Left forelimb (tissue), 1 donor: Measurements from ENCODE around the gene TMEM232.
"Not testable (repeated sequence)": the region's sequence is repeated elsewhere in the genome, so short reads cannot be mapped to it uniquely, and the experiment has no call there.

Source experiments
- DNase-seq: peaks from one replicate; pipeline ENCODE4 v3.0.0-alpha.2; 2018; ENCODE audit warnings: low spot score

TMEM232 gene

DNA sequence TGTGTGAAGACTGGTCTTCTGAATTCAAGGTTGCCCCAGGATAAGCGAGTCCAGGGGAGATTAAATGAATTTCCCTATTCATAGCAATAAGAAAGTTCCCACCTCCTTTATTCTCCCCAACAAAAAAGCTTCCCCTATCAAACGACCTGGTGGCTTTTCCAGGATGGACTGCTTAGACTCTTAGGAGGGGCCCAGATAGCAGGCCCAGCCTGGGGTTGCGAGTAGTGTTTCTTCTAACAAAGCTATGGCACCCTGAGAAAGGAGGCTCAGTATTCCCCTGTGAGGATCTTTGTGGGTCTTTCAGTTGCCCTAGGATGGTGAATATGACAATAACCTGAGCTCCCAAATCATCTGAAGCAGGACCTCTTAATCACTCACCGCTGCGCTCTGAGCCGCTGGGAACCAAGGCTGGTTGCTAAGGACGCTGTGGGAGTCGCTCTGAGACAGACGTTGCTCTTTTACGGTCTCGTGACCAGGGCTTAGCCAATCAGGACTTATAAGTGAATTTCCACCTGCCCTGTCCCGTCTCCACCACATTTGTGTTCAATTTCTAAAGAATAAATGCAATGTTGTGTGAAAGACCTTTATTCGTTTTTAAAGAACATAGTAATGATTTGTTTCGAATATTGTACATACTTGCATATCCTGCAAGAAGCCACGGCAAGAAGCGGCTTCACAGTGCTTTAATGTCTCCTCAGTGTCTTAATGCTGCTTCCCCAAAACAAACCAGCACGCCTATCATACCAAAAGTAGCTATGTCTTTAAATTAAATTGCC, at the start of gene TMEM232:
TMEM232 (minus strand) TSS at position 423 of the 776 bp plus-strand sequence. CDS start 59,319 bp downstream, outside the sequence.
- no peak for DNase-seq

DNA sequence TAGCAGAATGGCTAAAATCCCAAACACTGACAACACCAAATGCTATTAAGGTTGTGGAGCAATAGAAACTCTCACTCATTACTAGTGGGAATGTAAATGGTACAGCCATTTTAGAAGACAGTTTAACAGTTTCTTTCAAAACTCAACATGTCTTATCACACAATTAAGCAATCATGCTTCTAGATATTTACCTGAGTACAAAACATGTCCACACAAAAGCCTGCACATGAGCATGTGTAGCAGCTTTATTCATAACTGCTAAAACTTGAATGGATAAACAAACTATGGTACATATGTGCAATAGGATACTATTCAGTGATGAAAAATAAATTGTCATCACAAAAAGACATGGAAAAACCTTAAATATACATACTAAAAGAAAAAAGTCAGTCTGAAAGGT, 43.8 kb upstream of the TMEM232 start:
- DNase-seq, result no peak

DNA sequence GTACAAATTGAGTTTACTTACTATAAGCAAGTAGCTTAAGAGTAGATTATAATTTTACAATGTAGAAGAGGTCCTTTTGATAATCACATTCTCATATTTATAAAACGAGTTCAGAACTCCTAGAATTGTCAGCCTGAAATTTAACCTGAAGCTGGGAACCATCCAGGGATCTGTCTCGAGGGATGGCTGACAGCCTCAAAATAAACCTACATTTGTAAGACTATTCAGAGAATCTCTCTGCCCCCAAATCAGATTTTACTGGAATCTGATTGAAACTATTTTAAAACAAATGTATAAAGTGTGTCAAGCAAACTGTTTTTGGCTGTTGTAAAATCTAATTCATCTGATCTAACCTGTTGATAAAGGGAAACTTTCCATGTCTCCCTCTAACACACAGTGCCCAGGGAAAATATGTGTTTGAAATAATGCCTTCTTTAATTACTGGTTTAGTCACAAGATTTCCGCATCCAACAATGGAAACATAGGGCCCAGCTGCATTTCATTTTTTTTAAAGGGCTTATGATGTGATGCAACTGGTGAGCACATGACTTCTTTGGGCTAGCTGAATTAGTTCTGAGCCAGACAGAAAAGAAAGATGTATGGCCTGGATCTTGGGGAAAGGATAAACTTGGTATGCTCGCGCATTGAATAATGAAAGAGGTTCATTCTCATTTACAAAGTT, 42.7 kb upstream of the TMEM232 start:
- DNase-seq, result no peak

DNA sequence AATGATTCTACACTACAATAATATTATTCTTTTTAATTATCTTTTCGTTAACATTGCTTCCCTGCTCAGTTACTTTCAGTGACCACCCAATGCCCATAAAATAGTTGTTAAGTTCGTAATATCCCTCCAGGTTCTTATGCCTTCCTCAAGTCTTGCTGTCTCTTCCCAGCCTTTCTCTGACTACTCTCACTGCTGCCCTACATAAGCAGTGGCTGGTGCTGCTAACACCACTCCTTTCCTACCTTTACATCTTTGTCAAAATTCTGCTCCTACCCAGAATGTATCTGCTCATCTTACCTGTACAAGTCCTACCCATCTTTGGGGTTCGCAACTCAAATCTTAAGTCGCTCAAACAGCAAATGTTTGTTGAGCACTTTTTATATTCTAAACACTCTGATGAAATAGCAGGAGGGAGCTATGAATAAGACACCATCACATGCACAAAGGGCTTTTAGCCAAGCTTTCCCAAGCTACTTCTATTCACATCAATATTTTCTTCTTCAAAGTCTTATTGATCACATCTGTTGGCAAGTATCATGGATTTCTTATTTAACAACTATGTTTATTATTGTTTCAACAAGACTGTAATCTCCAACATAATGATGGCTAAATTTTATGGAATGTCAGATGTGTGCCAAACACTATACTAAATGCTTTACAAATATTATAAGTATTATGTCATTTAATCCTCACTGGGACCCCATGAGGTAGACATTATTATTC, 41.8 kb upstream of the TMEM232 start:
- DNase-seq, result no peak

DNA sequence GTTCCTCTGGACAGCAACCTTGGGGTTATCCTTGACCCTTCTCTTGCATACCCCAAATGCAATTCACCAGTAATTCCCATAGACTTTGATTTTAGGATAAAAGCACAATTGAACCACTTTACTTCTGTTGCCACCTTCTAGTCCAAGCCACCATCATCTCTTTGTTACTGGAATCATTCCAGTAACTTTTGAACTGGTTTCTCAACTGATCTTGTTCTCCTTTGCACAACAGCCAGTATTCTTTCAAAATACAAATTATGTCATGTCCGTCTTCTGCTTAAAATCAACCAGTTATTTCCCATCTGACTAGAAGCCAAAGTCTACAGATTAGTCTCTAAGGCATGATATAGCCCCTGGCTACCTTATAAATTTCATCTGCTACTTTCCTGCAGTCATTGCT, 33.7 kb upstream of the TMEM232 start:
- DNase-seq, result no peak

DNA sequence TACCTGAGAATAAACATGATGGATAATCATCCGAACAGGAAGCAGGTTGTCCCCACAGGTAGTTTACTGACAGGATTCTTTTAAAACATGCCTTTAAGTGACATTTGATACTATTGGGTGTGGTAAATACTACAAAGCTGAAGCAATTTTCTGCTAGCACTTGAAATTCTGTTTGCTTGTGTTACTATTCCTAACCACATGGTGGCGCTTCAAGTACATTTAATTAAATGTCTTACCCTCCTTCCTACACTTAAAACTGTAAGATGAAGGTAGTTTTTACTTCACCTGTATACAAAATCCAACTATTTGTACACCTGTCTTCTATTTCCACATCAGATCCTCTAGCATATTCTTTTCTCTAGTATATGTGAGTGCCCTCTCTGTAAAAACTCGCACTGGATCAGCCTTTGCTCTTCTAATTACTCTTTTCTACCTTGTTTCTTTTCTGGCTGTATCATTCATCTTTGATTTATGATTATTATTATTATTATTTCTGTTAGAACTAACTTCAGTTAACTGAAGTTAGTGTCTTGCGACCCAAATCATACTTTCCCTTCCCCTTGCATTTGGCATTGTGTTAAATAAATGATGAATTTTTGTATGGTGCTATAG, 30.8 kb upstream of the TMEM232 start:
- DNase-seq, result no peak

DNA sequence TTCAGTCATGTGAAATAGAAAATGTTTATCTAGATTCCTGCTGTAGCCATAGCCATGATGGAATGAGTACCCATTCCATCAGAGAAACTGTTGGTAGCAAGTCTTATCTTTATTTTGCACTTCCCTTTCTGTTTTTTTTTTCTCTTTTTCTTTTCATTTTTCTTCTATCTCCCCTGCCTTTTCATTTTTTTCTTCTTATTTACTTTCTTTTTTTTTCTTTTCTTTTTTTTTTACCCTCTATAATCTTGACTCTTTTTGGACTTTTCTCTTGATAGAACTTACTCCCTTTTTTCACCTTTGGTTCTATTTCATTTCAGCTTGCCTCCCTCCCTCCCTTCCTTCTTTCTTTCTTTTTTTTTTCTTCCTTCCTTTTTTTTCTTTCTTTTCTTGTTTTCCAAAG, 27.7 kb upstream of the TMEM232 start:
- no peak for DNase-seq

DNA sequence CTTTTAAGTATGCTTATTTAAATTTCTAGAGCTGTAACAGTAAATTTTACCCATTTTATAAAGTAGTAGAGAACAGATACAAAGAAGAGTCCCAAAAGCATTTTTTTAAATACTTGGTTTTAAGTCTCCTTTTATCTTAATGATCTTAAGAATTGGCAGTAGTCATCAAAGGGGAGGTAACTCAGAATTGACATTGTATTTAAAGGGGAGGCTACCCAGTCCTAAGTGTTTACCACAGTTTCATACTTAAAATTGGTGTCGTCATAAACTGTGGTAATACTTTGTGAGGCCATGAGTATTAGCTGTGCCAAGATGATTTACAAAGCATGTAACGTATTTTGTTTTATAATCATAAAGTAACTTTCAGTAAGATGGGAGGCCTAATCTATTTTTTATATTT, 27.1 kb upstream of the TMEM232 start:
- no peak for DNase-seq

DNA sequence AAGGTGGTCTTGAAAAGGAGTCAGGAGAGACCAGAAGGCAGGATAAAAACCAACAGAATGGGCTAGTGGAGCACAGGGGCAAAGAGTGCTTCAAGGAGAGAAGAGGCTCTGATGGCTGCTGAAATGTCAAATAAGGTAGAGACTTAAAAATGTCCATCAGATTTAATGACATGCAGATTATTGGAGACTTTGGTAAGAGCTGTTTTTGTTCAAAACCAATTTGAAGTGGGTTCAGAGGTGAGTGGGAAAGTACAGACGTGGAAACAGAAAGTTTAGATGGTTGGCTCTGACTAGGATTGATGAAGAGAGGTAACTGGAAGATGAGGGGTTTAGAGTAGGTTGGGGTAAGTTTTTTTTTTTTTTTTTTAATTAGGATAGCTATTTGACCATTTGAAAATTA, 26.5 kb upstream of the TMEM232 start:
- no peak for DNase-seq

DNA sequence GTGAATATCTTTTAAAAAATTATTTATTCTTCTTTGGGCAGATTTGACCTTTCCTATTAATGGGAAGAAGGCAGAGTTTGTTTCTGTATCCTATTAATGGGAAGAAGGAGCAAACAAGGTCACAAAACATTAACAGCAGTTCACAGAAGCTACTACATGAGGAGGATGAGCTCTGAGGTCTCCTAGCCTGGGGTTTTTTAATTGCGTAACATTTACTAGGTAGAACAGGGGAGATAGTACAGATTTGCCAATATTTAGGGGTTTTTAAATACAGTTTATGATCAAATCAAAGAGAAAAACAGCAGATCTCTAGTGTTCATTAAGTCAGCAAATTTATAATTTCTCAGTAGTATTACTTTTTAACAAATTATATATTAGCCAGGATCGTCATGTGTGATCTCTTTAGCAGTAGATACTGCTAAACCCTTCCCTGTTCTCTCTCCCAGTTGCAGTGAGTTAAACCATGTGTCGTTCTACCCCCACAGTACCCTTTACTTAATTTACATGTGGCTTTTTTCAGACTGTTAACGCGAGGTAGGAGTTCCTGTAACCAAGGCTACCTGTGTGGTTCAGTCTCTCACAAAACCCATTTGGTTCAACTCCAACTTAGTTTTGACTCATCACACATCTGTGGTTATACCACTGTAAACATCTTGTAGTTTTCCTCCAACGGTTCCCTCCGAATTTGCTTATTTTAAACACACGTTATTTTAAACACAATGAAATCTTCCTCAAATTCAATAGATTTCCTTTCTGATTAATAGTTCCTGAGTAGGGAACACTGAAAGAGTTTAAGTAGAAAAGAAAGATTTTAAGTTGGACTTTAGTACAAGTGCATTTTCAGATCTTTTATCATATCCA, 25.7 kb upstream of the TMEM232 start:
- DNase-seq, result no peak

DNA sequence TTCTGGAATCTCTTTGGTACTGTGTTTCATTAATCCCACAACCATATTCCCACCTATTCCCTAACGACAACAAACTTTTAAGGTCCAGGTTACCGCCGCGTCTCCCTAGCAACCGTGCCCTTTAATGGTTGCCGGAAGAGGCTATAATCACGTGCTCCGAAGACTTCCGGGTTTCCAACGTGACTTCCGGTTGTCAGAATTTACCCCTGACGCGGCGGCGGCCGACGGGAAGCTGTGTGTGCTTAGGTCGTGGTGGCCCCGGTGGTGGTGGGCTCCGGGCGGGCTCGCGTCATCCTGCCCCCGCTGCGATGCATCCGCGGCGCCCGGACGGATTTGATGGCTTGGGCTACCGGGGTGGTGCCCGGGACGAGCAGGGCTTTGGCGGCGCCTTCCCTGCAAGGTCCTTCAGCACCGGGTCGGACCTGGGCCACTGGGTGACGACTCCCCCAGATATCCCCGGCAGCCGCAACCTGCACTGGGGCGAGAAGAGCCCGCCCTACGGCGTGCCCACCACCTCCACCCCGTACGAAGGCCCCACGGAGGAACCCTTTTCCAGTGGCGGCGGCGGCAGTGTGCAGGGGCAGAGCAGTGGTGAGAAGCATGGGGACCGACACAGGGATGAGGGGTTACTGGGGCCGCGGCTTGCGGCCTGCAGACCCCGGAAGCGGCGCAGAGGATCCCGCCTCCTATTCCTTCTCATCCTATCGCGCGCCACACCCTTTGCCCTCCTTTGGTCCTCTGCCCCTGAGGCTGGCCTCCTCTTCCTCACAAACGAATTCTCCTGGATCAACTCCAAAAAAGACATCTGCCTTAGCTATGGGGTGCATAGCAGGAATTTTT, 12.6 kb upstream of the TMEM232 start, which contains the start of gene SLC25A46:
SLC25A46 (plus strand) TSS at position 196 of the 840 bp plus-strand sequence; CDS start at position 309, 113 bp downstream.
- peak; percentile 91 for DNase-seq

DNA sequence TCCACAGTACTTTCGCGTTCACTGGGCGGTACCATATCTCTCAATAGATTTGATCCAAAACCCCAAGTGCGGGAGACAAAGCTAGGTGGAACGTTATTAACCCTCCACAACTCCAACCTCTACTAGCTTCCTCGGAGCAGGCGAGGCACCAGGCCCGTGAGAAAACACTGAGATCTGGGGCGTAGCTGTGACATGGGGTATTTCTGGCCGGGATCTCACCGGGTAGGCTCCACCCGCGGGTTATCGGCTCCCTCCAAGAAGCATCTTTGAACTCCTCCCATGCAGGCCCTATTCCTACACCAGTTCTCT, 12.0 kb upstream of the TMEM232 start:
- no peak for DNase-seq

DNA sequence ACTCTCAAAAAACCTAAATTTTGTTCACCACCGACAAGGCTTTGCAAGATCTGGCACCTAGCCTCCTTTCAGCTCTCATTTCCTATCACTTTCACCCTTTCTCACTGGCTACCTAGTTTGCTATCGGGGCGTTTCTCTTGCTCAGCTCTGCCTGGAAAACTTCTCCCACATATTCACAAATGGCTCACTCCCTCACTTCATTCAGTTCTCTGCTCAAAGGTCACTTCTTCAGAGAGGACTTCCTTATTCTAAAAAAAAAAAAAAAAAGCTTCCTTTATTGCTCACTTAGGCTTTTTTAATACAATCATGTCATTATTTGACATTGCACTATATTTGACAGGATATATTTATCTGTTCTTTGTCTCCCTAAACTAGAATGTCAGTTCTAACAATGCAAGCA, 10.3 kb upstream of the TMEM232 start:
- no peak for DNase-seq

DNA sequence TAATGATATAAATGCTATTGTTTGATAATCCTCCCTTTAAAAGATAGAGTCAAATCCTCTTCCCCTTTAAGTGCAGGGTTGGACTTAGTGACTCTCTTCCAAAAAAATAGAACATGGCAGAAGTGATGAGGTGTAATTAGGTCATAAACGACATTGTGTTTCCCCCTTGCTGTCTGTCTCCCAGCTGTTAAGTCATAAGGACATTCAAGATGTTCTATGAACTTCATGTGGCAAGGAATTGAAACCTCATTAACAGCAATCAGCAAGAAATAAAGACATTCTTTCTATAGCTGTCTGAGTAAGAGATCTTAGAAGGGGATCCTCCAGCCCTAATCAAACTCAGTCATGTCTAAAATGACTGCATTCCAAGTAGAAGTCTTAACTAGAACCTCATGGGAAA, 9.1 kb upstream of the TMEM232 start:
- DNase-seq, result no peak

DNA sequence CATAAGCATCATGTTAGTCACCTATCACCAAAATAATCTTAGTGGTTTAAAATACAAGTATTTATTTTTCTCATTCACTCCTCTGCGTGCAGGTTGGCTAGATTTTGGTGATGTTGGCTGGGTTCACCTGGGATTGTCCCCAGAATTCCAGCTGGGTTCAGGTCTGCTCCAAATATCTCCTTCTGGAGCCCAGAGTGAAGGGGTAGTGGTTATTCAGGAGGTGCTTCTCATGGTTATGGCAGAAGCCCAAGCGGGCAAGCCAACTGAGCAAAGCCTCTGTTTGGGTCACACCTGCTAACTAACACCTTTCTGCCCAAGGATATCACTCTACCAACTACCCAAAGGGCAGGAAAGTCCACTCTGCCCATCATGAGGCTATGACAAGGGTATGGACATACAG, 7.6 kb upstream of the TMEM232 start:
- DNase-seq, result no peak

DNA sequence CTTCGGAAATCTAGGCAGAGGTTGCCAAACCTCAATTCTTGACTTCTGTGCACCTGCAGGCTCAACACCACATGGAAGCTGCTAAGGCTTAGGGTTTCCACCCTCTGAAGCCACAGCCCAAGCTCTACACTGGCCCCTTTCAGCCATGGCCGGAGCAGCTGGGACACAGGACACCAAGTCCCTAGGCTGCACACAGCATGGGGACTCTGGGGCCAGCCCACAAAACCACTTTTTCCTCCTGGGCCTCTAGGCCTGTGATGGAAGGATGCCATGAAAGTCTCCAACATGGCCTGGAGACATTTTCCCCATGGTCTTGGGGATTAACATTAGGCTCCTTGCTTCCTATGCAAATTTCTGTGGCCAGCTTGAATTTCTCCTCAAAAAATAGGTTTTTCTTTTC, 5.0 kb upstream of the TMEM232 start:
- not testable (repeated sequence) for DNase-seq

DNA sequence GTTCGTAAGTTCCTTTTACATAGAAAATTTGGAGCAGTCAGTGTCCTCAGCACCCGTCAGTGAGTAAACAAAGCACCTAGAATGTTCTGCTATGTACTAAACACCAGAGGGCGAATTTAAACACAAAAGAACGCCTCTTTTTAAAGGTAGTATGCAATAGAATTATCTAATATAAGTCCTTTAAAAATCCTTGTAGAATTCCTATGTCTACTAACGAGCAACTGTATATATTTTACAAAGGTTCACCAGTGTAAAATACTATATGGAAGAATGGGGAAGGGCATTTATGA, 499 bp upstream of the TMEM232 start:
- DNase-seq, result no peak

DNA sequence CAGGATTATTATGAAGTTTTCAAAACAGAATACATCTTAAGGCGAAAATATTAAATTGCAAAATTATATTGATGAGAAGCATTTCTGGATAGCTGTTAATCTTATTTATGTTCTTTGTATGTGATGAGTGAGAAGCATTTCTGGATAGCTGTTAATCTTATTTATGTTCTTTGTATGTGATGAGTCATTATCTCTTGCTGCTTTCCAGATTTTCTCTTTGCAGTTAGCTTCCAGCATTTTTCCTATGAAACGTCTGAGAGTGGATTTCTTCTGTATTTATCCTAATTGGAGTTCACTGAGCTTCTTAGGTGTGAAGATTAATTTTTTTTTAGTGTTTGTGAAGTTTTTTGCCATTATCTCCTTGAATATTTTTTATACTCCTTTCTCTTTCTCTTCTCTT, 8.2 kb downstream of the TMEM232 start:
- no peak for DNase-seq

DNA sequence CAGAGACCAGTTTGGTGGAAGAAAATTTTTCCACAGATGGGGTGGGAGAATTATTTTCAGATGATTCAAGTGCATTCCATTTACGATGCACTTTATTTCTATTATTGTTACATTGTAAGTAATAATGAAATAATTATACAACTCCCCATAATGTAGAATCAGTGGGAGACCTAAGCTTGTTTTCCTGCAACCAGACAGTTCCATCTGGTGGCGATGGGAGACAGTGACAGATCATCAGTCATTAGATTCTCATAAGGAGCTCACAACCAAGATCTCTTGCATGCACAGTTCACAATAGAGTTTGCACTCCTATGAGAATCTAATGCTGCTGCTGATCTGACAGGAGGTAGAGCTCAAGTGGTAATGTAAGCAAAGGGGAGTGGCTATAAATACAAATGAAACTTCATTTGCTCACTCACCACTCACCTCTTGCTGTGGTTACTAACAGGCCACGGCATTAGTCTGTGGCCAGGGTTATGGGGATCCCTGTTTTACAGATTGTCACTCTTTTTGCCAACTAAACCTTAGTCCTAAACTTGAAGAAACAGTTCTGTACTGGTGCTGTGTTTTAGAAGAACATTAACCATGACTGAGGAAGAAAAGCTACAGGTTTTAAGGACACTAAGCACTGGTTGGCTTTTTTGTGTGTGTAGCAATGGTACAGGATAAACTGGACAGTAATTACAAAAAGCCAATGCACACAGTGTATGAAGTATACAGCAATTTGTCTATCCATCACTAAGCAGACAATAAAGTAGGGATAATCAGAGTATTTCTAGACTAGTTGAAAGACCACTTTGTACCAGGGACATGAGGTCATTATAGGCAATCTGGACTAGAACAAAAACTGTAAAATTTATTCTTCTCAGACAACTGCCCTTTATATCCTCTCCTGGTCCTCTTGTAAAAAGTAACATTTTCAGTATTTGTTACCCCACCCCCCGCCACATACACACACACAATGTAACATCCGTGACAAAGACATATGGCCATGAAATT, 9.9 kb downstream of the TMEM232 start:
- DNase-seq, result no peak
